Stimulated activated CD4-positive, alpha-beta T cell treated with anti-CD3 and anti-CD28 coated beads, Interleukin-4, amount 100 ng/mL, for 48 hours (primary cell): Measurements from ENCODE around the gene SENP8.
A peak's percentile ranks its signal among the peaks of the same experiment; 100 is the strongest.

ENCODE experiments used
- DNase-seq, 2 donors: peaks; one replicate each; pipeline ENCODE4 v3.0.0-alpha.2; 2020; ENCODE audit warnings: low read depth in 2 of 2

The SENP8 gene

GRCh38 chr15:72113347-72114031, 4.7 kb upstream of the SENP8 start:
- DNase-seq = no peak

GRCh38 chr15:72116731-72117485, 1.3 kb upstream of the SENP8 start:
- peak in 1 of 2 donors; percentile 11 for DNase-seq

- peak; percentile 57 to 72 for DNase-seq
These were observed 652 bp upstream of the SENP8 start for GRCh38 chr15:72117486-72118016.

GRCh38 chr15:72124218-72124617, 6.0 kb downstream of the SENP8 start:
- no peak for DNase-seq

GRCh38 chr15:72127724-72128322, 9.6 kb downstream of the SENP8 start:
- no peak for DNase-seq

GRCh38 chr15:72128359-72128758, 10.2 kb downstream of the SENP8 start:
- no peak for DNase-seq

GRCh38 chr15:72130272-72130671, 12.1 kb downstream of the SENP8 start:
- no peak for DNase-seq

- no peak for DNase-seq
These were observed 13.7 kb downstream of the SENP8 start for GRCh38 chr15:72131922-72132321.

- DNase-seq = no peak
These were observed 15.0 kb downstream of the SENP8 start for GRCh38 chr15:72133211-72133610.

GRCh38 chr15:72135719-72136118, 17.5 kb downstream of the SENP8 start:
- DNase-seq = no peak

- no peak for DNase-seq
These were observed 18.2 kb downstream of the SENP8 start for GRCh38 chr15:72136170-72137051.

GRCh38 chr15:72139667-72140066, 21.5 kb downstream of the SENP8 start:
- DNase-seq = no peak

GRCh38 chr15:72140088-72140487, 21.9 kb downstream of the SENP8 start:
- no peak for DNase-seq

GRCh38 chr15:72141171-72142084, 23.2 kb downstream of the SENP8 start:
- DNase-seq = no peak

GRCh38 chr15:72146221-72146620, 28.0 kb downstream of the SENP8 start:
- DNase-seq = no peak

GRCh38 chr15:72146934-72147333, 28.7 kb downstream of the SENP8 start:
- DNase-seq = no peak

GRCh38 chr15:72147418-72147817, 29.2 kb downstream of the SENP8 start:
- DNase-seq = no peak

GRCh38 chr15:72153269-72154000, 35.2 kb downstream of the SENP8 start:
- no peak for DNase-seq

GRCh38 chr15:72154316-72154715, 36.1 kb downstream of the SENP8 start:
- DNase-seq = no peak
